GM12878 (cell line): Measurements from ENCODE around the gene AGBL3.

ENCODE experiments used
- CBX3 ChIP-seq: fragments of 200-600 bp; sonication (generic); IDR thresholded peaks from 2 replicates; pipeline ENCODE4 v1.6.1; 2016; ENCODE audit warnings: low read depth, borderline replicate concordance
- CTCF ChIP-seq, 3 experiments: IDR thresholded peaks in 2 of 3; conservative IDR thresholded peaks in 1 of 3; 2 replicates each; pipeline ENCODE4 v1.5.1; 2011; ENCODE audit warnings: low read depth in 3 of 3, low read length in 3 of 3, mild to moderate bottlenecking in 3 of 3, control low read depth in 2 of 3, moderate library complexity in 2 of 3, inconsistent platforms in 1 of 3, mixed read lengths in 1 of 3; ENCODE audit not compliant: control insufficient read depth in 2 of 3, insufficient read depth in 1 of 3; ENCODE audit errors: extremely low read depth in 1 of 3
- POLR2A ChIP-seq: IDR thresholded peaks from 2 replicates; pipeline ENCODE4 v1.6.1; 2011; ENCODE audit warnings: low read depth, mild to moderate bottlenecking, low read length
- SIX5 ChIP-seq: IDR thresholded peaks from 2 replicates; pipeline ENCODE4 v1.6.1; 2011; ENCODE audit warnings: mild to moderate bottlenecking, low read depth, low read length, moderate library complexity; ENCODE audit not compliant: severe bottlenecking
- SREBF2 ChIP-seq: IDR thresholded peaks from 2 replicates; pipeline ENCODE4 v1.6.1; 2012; ENCODE audit warnings: mild to moderate bottlenecking, low read length
- TCF3 ChIP-seq: IDR thresholded peaks from 2 replicates; pipeline ENCODE4 v1.6.1; 2012; ENCODE audit warnings: low read depth, mild to moderate bottlenecking, low read length, borderline replicate concordance; ENCODE audit not compliant: insufficient read depth
- TF ChIP-seq, protein P1 (sequence below): IDR thresholded peaks from 2 replicates; pipeline ENCODE4 v1.6.1; 2012; ENCODE audit warnings: low read depth, low read length, improper control_type of control experiment

DNA sequence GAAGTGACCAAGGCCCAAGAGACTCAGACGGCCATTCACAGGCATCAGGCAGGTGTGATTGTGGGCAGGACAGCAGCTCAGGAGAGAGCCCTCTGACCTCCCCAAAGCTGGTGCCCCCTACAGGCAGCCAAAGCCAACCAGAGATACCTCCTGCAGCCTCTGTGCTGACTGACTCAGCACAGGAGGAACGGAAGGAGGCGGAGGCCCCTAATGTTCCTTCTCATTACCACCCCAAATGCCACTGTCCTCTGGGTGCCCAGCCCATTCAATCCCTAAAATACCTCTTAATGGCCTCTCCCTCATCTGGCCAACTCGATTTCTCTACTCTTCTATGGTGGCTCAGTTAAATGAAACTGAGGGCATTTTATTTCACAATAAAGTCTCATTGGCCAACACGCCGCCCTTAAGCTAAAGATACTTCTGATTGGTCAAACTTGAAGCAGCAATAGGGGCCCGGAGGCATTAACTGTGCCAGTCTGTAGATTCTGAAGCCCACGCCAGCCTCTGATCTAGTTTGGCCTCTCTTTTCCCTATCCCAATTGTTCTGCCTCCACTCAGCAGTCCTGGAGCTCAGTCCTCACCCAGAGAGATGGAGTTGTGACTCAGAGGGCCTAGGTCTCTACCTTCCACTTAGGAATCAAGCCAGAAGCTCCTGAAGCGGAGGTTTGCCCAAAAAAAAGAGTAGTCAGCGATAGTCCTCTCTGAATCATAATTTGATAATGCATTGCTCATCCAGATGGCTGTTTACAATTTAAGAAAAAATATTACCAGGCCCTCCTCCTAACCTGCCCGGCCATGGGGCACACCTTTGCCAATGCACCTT lies 183.0 kb downstream of the AGBL3 start:
- TF ChIP-seq CBX3 (no peak), SIX5 (no peak), TCF3 (0 out of 2 replicates have a peak, but pooled peaks have one; percentile 37), SREBF2 (no peak), CTCF (IDR thresholded peaks at IDR 0.05 in 2 of 3, conservative IDR thresholded peaks at IDR 0.05 in 1 of 3; ENCODE audit: control insufficient read depth in 2 of 3, extremely low read depth in 1 of 3, insufficient read depth in 1 of 3, low read depth in 3 of 3, low read length in 3 of 3) (peak; percentile 80 to 88 (median 87); a peak in 5 of 6 replicates), POLR2A (peak; percentile 67)
- TF ChIP-seq, protein P1, sequence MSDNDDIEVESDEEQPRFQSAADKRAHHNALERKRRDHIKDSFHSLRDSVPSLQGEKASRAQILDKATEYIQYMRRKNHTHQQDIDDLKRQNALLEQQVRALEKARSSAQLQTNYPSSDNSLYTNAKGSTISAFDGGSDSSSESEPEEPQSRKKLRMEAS = no peak
